ENCODE measurements around the gene DHX16. TPM values are rescaled to one million over a fixed set of nuclear protein-coding genes. Genes with fewer than 3 reads are reported as not detected.

The DHX16 gene
- total and polyA plus RNA-seq, 2 of the 8 experiments (the other 6 are each of a cell fraction or from before 2014, with no cell fraction given) = 27.4 to 44.4 TPM

- no peaks in the 10 kb centered on the region for H3K9me3 ChIP-seq (ENCODE audit: insufficient read depth in 2 of 2, low read depth in 1 of 2, low read length in 1 of 2)
- peak overlapping the region; percentile 49 to 97 (median 80); a peak in 5 of 8 replicates for H3K4me3 ChIP-seq (ENCODE audit: extremely low read depth in 1 of 4, insufficient read depth in 2 of 4, low read depth in 3 of 4, low read length in 4 of 4)
- H2BK15ac ChIP-seq (ENCODE audit: low read length) = peak overlapping the region; percentile 46; the same call in 1 of the 2 replicates
- H3K4me1 ChIP-seq (replicated peaks in 1 of 4; ENCODE audit: control insufficient read depth in 3 of 4, insufficient read depth in 4 of 4, low read length in 3 of 4) = peaks cover 7 to 48% (median 31%) of the 10 kb centered on the region in 4 experiments
- H2BK120ac ChIP-seq (replicated peaks; ENCODE audit: low read depth, low read length) = no peak overlapping the region
- no peak overlapping the region for H3K4ac ChIP-seq (replicated peaks; ENCODE audit: insufficient read length, low read depth, low read length)
- H3K27ac ChIP-seq (ENCODE audit: low read depth, low read length) = no peak overlapping the region
- WGBS, 2 experiments (ENCODE audit: extremely low coverage in 1 of 2, insufficient coverage in 1 of 2, insufficient read length in 1 of 2, insufficient replicate concordance in 2 of 2, low coverage in 1 of 2, low lambda C conversion rate in 2 of 2, missing lambda C conversion rate in 1 of 2) = 69% methylated on average over 29 of the region's 29 CpGs; no CpG with 5 or more reads in 1 of the 2 experiments
- no peak overlapping the region for H3K23ac ChIP-seq (ENCODE audit: insufficient read length)
- H2AK5ac ChIP-seq (ENCODE audit: low read depth, low read length) = no peak overlapping the region; the same call in 1 of the 2 replicates
- no peak overlapping the region for H2AFZ ChIP-seq (ENCODE audit: low read length)
- H2BK5ac ChIP-seq (ENCODE audit: low read depth, low read length) = peak overlapping the region; percentile 35; the same call in 1 of the 2 replicates
- H3K36me3 ChIP-seq (ENCODE audit: control insufficient read depth in 2 of 4, insufficient read depth in 4 of 4, low read length in 3 of 4) = no peaks in the 10 kb centered on the region; a peak in 1 of 8 replicates
- no peak for FAIRE-seq
- no peak overlapping the region for H2BK20ac ChIP-seq (ENCODE audit: low read length)
- H4K5ac ChIP-seq (ENCODE audit: insufficient read length, low read depth, low read length) = no peak overlapping the region
- ChIA-PET CTCF (ENCODE audit: partially characterized antibody) (interaction anchor here (0.6 to 11.0 kb wide), 11 partner anchors 10 to 230 kb away, joined by 3 to 147 read pairs (median 4); partner anchors contain the start of genes ATAT1 and DHX16), POLR2A (ENCODE audit: partially characterized antibody) (interaction anchor here (0.6 to 18.7 kb wide), 8 partner anchors 9 to 39 kb away, joined by 3 to 388 read pairs (median 4); partner anchors contain the start of genes MDC1 and TUBB)
- H3K23me2 ChIP-seq (ENCODE audit: low read depth, low read length) = peaks cover 15% of the 10 kb centered on the region
- peaks cover 0 to 20% of the 10 kb centered on the region in 2 experiments; a peak in 3 of 4 replicates for H3K79me2 ChIP-seq (ENCODE audit: control insufficient read depth in 1 of 2, insufficient read depth in 2 of 2, low read length in 2 of 2)
- no peak overlapping the region for H4K91ac ChIP-seq (replicated peaks; ENCODE audit: insufficient read length, low read length)
- TF ChIP-seq FOSL1 (IDR thresholded peaks at IDR 0.05; ENCODE audit: insufficient read depth, low read depth, low read length) = no peak
- no peak for TF ChIP-seq POU5F1 (IDR thresholded peaks at IDR 0.05; ENCODE audit: low read depth, low read length)
- no peak for TF ChIP-seq RFX5 (IDR thresholded peaks at IDR 0.05; ENCODE audit: borderline replicate concordance, low read depth, low read length)
- no peak for TF ChIP-seq BCL11A (IDR thresholded peaks at IDR 0.05; ENCODE audit: low read depth in 2 of 2, low read length in 2 of 2)
- TF ChIP-seq SIX5 (IDR thresholded peaks at IDR 0.05; ENCODE audit: low read depth, low read length) = no peak
- TF ChIP-seq CTCF (IDR thresholded peaks at IDR 0.05; ENCODE audit: control extremely low read depth in 1 of 3, insufficient read depth in 1 of 3, low read depth in 1 of 3, low read length in 3 of 3) = peak in 1 of 3 experiments; percentile 19; a peak in 1 of 4 replicates
- peak overlapping the region; percentile 48; the same call in 1 of the 2 replicates for H3K18ac ChIP-seq (ENCODE audit: extremely low read depth, low read length)
- H3K79me1 ChIP-seq (ENCODE audit: low read depth, low read length) = peaks cover 4% of the 10 kb centered on the region; the same call in 1 of the 2 replicates
- no peak for DNase-seq (ENCODE audit: low read depth in 1 of 2, low spot score in 2 of 2)
- no peak overlapping the region for H3K14ac ChIP-seq (ENCODE audit: insufficient read length)
- H3K4me2 ChIP-seq (ENCODE audit: insufficient read depth in 1 of 2, low read depth in 2 of 2, low read length in 2 of 2) = peak overlapping the region; percentile 96 to 98
- no peak overlapping the region for H2BK12ac ChIP-seq (ENCODE audit: low read depth, low read length)
- H3K27me3 ChIP-seq (replicated peaks in 1 of 4; ENCODE audit: control insufficient read depth in 3 of 4, extremely low read depth in 1 of 4, insufficient read depth in 3 of 4, low read length in 3 of 4) = no peaks in the 10 kb centered on the region
- H3K9ac ChIP-seq (replicated peaks in 1 of 4; ENCODE audit: extremely low read depth in 1 of 4, low read depth in 3 of 4, low read length in 3 of 4) = peak overlapping the region in 1 of 4 experiments; percentile 21; a peak in 1 of 7 replicates
- peaks cover 3 to 5% of the 10 kb centered on the region in 2 experiments for H4K20me1 ChIP-seq (replicated peaks in 1 of 2; ENCODE audit: control insufficient read depth in 1 of 2, insufficient read depth in 2 of 2, low read length in 2 of 2)
- 0 out of 2 replicates have a peak overlapping the region, but pooled peaks have one; percentile 37 for H4K8ac ChIP-seq (ENCODE audit: extremely low read depth, insufficient read depth, low read length)
- H3K56ac ChIP-seq (replicated peaks; ENCODE audit: insufficient read length, low read depth, low read length) = no peak overlapping the region
These were observed 12.6 kb upstream of the DHX16 start for GRCh38 chr6:30685157-30686008.

All from H1 (cell line).